Fibroblast of lung (primary cell): ENCODE data around the gene NEURL2.

Source experiments
- EZH2 ChIP-seq: IDR thresholded peaks from 2 replicates; pipeline ENCODE4 v1.5.1; 2012; ENCODE audit warnings: low read length, control low read depth, mild to moderate bottlenecking; ENCODE audit errors: missing control alignments
- TF ChIP-seq, protein P1 (sequence below), 2 donors: IDR thresholded peaks in 1 of 2; conservative IDR thresholded peaks in 1 of 2; 1 replicate in 1 of 2; 2 replicates in 1 of 2; pipeline ENCODE4 v1.5.1; 2011 to 2012; ENCODE audit warnings: low read length in 2 of 2, control low read depth in 1 of 2, inconsistent platforms in 1 of 2, low read depth in 1 of 2, mild to moderate bottlenecking in 1 of 2

DNA sequence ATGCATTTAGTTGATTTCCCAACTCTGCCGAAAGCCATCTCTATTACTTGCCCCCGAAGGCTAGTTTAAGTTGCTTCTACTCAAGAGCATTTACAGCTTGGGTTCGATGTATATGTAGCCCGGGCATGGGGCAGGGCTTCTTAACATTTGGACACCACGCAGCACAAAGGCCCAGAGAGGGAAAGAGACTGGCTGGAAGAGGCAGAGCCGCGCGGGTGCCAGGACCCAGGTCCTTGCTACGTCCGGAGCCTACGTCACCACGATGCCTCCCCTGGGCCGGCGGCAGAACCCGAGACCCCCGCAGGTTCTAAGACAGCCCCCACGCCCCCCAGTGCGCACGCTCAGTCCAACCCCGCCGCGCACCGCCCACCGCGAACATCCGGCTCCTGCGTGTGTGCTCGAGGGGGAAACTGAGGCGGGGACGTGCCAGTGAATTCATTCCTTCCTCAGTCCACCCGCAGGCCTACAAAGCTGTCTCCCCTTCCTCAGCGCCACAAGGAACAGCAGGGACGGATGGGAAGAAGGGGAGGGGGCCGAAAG, 43.1 kb upstream of the NEURL2 start:
- TF ChIP-seq EZH2: no peak
- TF ChIP-seq, protein P1, sequence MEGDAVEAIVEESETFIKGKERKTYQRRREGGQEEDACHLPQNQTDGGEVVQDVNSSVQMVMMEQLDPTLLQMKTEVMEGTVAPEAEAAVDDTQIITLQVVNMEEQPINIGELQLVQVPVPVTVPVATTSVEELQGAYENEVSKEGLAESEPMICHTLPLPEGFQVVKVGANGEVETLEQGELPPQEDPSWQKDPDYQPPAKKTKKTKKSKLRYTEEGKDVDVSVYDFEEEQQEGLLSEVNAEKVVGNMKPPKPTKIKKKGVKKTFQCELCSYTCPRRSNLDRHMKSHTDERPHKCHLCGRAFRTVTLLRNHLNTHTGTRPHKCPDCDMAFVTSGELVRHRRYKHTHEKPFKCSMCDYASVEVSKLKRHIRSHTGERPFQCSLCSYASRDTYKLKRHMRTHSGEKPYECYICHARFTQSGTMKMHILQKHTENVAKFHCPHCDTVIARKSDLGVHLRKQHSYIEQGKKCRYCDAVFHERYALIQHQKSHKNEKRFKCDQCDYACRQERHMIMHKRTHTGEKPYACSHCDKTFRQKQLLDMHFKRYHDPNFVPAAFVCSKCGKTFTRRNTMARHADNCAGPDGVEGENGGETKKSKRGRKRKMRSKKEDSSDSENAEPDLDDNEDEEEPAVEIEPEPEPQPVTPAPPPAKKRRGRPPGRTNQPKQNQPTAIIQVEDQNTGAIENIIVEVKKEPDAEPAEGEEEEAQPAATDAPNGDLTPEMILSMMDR (conservative IDR thresholded peaks at IDR 0.05 in 1 of 2, IDR thresholded peaks at IDR 0.05 in 1 of 2; ENCODE audit: low read depth in 1 of 2, low read length in 2 of 2): no peak
